HG02943 (cell line): Measurements from ENCODE around the gene PREX1.

Experiments used
- ATAC-seq: cut with Tn5 transposase; IDR thresholded peaks from one replicate; pipeline ENCODE4 v1.9.1; 2021; ENCODE audit warnings: mild to moderate bottlenecking, low read depth, moderate library complexity; ENCODE audit not compliant: unreplicated experiment

The PREX1 gene

DNA sequence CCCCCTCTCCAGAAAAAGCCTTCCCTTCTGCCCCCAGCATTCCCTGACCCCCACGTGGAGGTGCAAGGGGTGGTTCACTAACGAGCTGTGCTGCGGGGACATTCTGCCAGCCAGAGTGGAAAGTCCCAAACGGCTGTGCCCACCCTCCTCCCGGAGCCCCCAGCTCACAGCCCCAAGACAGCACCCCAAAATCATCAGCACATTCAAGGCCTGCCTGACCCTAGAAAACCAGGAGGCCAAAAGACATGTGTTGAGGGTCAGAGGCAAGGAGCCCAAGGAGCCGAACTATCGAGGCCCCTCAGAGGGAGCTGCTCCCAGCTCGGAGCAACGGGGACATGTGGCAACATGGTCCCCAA lies 197.9 kb downstream of the PREX1 start:
- no peak for ATAC-seq

DNA sequence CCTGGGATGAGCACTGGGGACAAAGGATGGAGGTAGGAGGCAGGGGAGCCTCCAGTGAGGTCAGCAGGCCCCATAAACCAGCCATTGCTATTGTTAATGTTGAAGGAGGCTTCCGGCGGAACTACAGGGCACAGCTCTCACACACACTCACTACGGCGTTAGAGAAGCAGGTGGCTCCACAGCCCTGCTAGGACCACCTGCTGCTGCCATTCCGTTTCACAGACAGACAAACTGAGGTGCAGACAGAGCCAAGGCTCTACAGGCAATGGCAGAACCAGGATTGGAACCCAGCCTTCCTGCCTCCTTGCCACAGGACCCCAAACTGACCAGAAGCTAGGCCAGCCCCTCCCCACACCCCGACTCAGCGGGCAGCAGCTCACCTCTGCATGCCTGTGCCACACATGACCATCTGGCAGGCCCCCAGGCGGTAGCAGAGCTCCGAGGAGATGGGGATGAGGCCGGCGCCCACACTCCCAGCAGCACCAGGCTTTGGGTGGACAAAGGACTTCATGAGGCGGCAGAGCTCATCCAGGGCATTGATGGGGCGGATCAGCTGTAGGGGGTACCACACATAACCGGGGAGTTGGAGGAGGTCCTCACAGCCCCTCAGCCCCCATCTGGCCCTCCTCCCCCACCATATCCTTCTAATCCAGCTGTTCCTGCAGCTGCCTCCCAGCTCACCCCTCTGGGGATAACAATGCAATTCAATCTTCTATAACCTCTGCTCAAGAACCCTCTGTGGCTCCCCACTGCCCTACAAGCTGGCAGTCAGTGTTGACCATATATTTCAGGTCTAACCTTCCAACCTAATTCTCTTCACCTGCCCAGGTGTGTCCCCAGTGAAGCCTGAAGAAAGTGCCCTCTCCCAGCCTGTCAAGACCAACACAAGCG lies 198.5 kb downstream of the PREX1 start:
- ATAC-seq = no peak

DNA sequence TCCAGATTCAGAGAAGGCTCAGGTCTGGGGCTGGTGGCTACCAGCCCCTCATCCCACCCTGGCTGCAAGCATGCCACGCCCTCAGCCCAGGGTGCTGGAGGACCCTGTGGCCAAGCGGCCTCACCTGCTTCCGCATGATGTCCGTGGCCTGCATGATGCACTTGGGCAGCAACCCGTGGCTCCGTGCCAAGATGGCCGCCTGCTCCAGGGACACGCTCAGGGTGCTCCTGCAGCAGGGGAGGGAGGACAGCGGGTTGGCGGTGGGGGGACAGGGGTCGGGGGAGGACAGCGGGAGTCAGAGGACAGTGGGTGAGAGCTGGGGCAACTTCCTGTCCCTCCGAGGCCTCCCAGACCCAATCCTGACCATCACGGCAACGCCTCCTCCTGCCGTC lies 200.1 kb downstream of the PREX1 start:
- ATAC-seq = no peak

DNA sequence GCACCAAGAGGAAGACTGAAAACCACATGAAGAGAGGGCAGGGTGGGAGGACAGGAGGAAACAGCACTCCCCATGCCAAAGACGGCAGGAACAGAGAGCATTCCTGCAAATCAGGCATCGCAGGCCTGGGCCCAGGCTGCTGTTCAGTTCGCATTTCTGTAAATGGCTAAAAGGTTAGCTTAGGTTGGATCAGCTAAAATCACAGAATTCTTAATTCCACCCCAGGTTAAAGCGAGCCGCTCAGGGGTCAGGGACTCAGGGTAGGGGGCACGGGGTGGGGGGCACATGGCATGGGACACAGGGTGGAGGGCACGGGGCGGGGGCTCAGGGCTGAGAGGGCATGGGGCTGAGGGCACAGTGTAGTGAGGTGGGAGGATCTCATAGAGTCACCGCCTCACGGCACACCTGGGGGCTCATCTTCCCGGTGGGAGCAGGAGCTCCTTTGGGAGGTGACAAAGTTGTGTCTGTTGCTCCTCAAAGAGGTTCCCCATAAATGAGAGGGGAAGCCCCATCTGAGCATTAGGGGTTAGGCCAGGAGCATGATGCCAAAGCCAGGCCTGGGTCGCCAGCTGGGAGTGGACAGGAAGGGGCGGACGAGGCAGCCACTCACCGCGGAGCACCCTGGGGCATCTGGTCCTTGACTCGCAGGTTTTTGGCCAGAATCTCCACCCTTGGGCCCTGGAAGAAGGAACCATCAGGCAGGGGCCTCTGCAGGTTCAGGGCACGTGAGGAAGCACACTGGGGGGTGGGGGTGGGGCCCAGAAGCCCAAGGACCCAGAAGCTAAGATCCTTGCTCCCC lies 200.7 kb downstream of the PREX1 start:
- ATAC-seq = no peak

DNA sequence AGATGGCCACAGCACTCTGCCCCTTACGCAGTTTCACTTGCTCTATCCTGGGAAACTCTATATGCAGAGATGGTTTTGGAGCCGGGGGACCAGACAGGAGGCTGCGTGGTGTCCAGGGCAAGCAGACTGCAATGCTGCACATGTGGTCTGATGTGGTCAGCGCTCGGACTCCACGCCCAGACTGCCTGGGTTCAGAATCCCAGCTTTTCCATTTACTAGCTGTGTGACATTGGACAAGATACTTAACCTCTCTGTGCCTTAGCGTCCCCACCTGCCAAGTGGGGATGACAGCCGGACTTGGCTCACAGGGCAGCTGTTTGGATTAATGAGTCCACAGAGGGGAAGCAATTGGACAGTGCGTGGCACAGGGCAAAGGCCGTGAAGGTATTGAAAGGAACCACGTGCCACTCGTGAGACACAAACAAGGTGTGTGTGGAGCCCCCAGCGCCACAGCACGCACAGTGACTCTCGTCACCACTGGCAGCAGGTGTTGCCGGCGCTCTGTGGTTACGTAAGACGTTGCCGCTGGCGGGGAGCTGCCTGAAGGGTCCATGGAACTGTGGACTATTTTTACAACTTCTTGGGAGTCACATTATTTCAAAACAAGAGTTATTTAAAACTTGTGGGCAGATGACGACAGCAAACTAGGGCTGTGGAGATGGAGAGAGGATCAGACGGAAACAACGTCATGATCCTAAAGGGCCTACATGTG lies 201.4 kb downstream of the PREX1 start:
- no peak for ATAC-seq

DNA sequence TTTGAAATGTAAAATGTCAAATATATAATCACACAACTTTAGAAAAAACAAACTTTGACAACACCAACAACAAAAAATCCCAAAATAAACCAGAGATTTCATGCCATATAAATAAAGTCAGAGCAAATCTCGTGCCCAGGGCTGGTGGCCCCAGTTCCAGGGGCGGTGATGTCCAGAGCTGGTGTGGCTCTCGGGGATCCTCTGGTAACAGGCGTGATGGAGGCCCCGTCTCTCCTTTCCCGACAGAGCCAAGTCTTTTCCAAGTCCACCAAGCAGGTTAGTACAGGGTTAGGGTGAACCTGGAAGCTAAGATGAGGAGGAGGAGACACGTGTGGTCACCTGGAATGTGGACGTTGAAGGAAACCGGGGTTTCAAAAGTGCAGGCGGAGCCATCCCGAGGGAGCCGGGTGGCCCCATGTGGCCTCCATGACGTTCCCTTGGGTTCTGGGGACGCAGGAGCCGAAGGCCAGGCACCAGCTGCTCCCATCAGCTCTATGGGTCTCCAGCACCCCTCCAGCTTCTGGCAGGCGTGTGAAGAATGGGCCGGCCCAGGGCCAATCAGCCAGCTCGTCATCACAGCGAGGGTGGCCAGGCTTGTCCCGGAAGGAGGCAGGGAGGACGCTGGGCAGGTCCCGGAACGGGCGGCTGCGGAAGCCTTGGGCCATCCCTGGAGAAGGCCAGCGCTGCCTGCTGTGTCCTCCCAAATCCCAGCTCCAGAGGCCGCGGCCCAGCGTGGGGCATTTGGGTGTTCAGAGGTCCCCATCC lies 202.5 kb downstream of the PREX1 start:
- ATAC-seq = no peak

DNA sequence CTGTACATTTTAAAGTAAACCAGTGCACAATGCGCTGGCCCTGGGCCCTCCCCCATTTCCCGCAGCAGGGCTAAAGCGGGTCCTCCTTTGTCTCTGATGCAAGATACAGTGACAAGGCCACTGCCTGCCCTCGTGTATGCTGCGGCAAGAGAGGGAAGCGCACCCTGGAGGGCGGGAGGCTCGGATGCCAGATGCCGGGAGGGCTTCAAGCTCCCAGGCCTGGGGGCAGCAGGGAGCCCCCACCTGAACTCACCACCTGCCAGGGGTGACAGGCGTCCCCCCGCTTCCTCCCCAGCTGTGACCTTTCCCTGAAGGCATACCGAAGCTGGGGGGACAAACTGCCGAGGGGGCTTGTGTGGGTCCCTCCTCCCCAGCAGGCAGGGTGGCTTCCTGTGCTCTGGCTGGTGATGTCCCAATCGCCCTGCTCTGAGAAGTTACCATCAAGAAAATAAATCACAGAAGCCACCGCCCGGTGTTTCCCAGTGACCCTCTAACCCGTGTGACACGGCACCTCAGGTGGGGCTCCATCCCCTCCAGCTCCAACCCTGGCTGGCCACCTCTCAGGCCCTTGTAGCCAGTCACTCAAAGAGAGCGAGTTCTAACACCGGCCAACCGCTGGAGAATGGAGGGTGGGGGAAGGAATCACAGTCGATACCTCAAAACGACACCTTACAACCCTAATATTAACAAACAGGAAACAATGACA lies 203.3 kb downstream of the PREX1 start:
- ATAC-seq = no peak

DNA sequence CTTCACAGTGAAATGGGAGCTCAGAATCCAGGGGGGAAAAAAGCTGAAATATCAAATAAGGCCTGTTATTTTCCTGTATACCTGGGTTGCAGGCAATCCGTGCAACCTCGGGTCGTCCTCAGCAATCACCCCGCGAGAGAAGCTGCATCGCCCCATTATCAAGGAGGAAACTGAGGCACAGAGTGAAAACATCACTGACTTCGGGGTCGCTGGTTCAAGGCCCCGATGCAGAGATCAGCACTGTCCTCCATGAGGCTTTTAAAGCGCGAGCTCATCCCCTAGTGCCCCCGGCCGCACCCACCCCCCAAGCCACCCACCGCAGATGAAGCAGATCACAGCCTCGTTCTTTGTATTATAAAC lies 203.9 kb downstream of the PREX1 start:
- no peak for ATAC-seq

DNA sequence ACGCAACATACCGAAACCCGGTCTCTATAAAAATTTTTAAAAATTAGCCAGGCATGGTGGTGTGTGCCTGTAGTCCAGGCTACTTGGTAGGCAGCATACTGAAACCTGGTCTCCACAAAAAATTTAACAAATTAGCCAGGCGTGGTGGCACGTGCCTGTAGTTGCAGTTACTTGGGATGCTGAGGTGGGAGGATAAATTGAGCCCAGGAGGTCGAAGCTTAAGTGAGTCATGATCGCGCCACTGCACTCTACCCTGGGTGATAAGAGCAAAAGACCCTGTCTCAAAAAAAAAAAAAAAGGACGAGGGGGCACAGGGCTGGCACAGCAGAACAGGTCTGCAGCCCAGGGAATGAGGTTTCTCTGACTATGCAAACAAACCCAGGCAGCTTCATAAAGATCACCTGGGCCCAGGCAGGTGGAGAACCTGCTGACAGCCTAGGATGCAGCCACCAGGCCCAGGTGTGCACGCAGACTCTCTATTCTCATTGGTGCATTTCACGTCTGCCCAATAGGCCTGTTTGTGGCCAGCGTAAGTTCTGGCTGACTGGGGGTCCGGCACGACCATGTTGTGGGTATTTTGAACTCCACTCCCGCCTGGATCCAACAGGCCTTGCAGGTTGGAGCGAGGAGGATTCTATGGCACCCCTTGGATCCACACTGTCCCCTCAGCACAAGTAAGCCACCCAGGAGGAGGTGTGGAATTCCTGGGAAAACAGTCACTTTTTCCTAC lies 204.5 kb downstream of the PREX1 start:
- no peak for ATAC-seq

DNA sequence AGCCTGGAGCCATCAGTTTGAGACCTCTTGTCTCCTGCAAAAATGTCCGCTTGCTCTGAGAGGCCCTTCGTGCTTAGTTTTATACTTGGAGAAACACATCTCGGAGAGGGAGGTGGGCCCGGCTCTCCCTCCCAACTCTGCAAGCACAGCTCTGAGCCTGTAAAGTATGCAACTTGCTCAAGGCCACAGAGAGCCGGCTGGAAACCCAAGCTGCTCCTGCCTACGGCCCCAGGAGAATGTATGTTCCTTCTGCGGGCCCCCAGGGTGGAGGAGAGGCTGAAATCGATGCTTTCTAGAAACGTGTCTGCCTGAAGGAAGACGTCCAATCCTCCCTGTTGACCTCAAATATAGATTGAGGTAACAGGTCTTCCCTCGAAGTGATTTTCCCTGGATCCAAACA lies 205.4 kb downstream of the PREX1 start:
- no peak for ATAC-seq

DNA sequence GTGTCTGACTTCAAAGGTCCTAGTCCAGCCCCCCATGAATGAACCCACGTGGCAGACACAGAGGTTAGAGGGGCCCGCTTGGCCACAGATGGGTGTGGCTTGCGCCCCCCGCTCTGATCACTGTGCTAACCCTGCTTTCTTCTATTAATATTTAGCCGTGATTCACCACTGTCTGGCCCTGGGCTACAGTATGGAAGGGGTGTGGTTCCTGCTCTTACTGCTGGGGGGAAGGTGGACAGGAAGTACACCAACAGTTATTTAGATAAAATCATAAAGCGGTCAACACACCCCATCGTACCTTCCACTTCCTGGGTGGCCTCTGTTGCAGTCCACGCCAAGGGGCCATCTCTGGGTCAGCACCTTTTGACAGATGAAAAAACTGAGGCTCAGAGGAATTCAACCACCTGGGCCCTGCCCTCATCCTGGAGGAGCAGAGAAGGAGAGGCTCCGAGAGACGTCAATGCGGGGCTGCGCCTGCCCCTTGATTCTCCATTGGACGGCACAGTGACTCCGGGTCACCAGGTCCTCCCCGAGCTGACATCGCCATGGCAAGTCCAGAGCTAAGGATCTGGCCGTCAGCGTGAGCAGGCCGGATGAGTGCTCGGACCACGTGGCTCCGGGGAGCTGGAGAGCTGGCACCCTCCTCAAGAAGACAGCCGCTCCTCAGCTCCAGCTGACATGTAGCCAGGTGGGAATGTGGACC lies 206.3 kb downstream of the PREX1 start:
- no peak for ATAC-seq

DNA sequence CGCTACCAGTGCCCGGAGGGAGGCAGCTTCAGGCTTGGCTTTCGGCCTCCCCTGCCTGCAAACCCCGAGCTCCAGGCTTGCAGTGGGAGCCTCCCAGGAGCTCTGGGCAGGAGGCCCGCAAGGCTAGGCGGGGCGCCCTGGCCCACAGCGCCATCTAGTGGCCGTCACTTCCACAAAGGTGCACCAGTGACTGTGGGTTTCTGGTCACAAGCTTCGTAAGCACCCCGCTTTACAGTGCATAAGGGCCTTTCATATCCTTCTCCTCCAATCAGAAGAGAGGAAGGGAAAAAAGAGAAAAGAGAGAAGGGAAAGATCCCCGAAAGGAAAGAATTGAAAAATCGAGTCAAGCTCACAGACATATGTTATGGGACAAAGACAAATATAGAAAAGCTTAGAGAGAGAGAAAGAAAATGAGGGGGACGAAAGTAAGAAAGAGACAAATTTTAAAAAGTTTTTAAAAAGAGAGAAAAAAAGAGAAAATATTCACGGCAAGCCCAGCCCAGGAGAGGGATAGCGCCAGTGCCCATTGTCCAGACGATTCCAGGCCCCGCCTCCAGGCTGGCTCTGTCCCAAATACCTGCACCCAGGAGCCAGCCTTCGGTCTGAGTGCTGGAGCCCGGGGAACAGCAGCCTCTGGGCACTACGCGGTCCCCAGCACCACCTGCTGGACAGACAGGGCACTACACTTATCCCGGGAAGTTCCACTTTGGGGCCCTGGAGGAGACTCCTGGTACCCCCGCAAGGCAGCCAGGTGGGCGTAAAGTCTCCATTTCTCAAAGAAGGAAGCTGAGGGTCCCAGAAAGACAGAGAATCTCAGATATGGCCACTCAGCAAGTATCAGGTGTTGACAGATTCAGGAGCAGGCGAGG lies 207.1 kb downstream of the PREX1 start:
- no peak for ATAC-seq

DNA sequence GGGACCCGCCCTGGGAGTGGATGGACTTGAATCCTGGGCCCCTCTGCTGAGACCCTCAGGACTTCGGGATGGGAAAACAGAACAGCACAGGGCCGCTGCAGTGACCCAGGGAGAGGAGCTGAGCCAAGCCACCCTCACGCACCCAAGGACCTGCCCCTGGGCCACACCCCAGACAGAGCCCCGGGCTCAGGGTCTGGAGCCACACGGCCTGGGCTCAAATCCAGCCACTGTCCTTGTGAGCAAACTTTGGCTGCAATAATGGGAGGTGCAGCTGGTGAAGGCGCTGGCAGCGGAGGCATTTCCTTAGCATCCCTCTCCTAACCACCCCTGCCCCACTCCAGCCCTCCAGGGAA lies 207.7 kb downstream of the PREX1 start:
- ATAC-seq = no peak

DNA sequence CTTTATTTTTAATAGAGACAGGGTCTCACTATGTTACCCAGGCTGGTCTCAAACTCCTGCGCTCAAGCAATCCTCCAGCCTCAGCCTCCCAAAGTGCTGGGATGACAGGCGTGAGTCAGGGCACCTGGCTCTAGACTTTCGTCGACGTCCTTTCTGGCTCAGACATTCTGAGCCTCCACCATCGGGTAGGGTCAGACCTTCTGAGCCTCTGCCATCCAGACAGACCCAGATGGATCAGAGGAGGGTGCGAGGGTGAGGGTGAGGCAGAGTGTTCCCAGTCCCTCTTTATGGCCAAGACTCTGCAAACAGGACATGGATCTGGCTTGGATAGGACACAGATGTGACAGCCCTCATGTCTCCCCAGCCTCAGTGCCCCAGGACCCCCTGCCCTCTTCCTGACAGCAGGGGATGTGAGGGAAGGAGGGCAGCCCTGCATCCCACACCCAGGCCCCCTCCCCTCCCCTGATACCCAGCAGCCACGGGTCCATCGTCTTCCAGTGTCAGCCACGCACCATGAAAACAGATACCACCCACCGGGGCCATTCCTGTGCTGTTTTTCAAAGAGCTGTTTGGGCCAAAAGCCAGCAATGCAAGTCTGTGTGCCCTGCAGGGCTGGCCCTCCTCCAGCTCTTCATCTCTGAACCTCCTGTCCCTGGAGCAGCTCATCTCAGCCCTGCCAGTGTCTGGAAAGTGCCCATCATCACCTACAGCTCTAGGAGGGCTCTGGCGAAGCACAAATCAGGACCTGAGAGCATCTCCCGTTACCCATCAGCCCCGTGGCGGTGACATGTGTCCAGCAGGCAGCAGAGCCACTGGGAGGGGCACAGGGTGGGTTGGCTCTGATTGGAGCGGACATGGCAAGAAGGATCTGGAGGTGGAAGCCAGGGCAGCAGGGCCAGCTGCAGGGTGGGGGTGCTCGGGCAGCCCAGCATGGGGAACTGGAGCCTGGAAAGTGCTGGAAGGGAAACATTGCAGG lies 208.4 kb downstream of the PREX1 start:
- no peak for ATAC-seq

DNA sequence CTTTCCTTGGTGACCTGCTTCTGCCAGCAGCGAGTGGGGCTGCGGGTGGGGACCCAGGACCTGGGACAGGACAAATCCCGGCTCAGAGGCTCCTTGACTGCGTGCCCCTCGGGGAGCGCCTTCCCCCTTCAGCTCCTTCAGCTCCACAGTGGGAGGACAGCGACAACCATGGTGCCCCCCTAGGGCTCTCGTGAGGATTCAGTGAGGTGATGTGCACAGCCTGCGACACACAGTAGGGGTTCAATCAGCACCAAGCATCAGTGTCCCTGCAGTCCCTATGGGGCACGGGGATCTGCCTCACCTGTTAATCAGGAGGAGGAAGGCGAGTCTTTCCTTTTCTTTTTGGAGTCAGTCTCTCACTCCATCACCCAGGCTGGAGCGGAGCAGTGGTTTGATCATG lies 209.2 kb downstream of the PREX1 start:
- no peak for ATAC-seq

DNA sequence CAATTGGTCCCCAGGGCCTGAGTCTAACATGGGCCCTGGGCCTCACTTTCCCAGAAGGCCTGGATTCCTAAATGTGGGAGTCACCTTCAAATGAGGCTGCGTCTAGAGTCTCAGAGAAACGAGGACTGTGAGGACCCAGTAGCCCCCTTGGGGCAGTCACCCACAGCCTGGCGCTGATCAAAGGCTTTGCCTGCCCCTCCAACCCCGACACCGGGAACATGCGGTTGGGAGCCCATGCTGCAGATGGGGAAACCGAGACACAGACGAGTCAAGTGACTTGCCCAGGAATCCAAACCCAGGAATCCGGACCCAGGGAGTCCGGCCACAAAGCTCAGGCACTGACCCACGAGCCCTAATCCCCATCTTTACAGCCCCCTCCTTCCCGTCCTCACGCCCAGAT lies 209.7 kb downstream of the PREX1 start:
- no peak for ATAC-seq

DNA sequence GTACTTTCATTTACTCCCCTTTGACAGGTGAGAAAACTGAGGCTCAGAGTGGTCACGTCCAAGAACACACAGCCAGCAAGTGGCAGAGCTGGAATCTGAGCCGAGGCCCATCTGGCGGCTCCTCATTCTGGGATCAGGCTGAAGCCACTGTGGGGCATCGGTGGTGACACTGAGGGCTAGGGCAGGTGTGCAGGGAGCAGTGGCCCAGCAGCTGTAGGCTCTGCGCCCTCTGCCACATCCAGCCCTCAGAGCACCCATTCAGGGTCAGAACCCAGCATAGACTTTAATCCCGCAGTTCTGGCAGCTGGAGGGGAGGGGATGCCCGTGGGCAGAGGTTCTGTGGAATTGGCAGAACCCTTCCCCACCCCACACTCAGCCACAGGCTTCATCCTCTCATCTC lies 210.3 kb downstream of the PREX1 start:
- no peak for ATAC-seq
